Measurements from ENCODE around the gene ADAMTS17.

ADAMTS17 gene

DNA sequence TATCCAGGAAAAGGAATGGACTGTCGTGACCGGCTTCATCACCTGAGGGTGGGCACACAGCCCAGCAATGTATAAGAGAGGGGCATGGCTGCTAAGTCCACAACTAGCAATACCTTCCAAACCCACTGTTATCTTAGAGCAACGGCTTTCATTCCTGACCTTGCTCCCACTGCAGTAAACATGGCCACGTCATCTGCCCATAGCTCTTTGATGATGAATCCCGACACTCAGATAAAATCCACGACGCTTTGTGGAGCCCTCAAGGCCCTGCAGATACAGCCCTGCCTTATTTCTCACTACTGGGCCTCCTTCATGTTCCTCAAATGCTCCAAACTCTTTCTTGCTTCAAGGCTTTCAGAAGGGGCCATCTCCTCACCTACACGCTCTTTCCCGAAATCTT is 114.0 kb downstream of the ADAMTS17 start:
- no peak for DNase-seq

DNA sequence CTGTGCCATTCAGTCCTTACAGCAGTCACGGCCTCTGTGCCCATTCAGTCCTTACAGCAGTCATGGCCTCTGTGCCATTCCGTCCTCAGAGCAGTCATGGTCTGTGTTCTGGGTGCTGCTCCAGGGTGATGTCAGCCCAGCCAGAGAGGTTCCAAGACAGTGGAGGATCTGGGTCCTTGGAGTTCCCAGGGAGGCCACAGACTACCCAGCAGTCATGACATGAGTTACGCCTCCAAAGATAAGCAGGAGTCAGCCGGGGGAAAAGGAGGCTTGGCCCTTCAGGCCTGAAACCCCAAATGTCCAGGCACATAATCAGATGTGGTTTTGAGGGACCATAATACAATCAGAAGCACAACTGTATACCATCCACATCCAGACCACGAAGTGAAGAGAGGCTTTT is 115.7 kb downstream of the ADAMTS17 start:
- no peak for DNase-seq

DNA sequence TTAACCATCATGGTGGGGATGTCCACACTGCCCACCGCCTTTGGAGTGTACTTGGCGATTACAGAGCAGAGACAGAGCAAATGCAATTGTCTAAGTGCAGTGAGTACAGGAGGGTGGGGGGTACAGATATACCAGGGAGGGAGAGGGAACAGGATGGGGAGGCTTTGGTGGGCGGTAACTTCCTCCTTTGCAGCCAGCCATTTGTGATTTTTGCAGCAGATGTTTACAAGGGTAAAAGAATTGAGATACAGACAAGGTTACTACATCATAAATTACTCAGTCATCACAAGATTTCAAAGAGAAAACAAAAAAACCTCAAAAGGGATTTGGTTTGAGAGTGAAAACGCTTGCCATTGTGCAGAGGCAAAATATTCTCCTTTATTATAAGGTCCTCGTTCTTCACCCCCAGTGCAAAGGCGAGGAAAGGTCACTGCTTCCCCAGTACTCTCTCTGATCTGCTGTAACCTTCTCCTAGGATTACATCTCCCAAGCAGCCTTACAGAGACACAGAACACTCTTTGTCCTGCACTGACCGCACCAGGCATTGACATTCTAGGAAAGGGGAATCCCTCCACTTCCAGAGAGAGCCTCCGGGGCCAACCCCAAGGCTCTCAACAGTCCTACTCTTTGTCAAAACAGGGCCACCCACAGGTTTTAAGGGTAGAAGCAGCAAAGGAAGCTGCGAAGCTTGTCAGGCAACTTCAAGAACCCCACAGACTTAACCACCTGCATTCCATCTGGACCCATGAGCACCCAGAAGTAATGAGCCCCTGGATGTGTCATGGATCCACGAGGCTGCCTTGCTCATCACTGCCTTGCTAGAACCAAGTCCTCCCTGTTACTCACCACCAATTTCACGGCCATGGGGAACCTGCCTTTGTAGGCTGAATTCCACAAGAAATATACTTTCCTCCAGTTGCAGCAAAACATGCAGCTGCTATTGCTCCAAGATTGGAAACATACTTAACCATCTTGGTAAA is 117.3 kb downstream of the ADAMTS17 start:
- DNase-seq = peak in 2 of 58 donors; percentile 13 to 35

DNA sequence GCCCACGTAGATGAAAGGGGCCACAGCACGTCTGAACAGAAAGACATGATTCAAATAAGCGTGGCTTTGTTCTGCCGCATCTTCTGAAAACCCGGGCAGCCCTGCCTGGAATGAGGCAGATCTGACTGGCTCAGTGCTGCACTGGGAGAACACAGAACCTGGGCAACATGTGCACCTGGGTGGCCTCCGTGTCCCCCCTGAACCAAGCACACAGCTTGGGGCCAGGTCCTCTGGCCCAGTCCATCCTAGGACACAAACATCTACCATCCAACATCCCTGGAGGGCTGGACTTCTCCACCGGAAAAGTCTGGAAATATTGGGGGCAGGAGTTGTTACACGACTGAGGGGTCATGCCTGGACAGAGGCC is 119.4 kb downstream of the ADAMTS17 start:
- DNase-seq = peak in 1 of 58 donors; percentile 8

DNA sequence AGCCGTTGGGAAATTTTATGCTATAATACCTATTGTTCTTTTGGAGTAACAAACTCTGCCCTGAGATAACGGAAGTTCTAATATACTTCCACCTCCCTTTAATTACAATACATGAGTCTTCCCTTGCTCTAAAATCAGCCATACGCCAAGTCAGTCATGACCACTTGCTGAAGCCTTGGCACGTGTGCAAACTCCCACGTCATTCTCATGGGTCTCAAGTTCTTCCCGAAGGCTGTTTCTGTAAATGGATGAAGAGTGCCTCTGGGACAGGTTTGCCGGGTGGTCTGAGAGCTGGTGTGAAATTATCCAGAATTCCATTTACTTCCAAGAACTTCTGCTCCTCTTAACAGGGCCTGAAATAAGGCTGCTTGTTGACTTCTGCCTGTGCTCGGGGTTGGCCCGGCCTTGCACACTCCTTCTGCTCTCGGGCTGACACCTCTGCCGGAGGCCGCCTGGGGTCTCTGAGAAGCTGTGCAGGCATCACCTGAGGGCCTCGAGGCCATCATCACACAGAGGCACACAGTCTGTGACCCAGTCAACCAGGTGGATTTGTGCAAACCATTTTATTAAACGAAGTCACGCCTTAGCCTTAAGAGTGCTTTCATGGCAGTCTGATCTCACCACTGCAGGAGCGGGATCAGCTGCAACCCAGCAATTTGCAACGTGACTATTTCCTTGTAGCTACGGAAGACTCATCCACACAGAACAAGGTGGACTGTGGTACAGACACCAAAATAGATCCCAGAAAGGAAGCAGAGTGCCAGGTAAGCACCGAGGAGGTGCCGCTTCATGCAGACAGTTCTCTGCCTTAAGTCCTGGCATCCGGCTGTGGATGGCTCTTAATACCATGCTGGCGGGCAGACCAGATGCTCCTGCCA is 120.1 kb downstream of the ADAMTS17 start:
- no peak for DNase-seq

DNA sequence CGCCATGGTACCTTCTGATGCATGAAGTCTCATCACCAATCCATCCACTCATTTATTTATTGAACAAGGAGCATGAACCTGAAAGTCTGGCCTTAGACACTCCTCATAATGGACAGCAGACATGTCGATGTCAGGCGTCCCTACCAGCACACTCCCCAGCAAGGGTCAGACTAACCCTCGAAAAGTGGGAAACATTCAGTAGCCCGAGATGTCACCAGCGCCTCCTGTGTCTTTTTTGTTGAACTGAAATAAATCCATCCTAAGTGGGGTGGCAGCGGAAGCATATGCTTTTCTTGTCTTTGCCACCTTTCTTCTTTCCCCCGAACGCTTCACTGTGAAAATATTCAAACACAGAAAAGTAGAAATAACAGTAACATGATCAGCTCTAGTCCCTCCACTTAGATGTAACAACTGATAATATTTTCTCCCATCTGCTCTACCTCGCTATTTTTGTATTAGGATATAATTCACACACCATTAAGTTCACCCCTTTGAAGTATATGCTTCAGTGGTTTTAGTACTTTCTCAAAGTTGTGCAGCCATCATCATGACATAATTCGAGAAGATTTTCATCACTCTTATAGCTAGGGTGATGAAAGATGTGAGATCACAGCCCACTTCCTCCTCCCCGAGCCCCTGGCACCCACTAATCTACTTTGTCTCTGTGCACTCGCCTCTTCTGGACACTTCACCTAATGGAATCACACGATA is 121.6 kb downstream of the ADAMTS17 start:
- DNase-seq = no peak

DNA sequence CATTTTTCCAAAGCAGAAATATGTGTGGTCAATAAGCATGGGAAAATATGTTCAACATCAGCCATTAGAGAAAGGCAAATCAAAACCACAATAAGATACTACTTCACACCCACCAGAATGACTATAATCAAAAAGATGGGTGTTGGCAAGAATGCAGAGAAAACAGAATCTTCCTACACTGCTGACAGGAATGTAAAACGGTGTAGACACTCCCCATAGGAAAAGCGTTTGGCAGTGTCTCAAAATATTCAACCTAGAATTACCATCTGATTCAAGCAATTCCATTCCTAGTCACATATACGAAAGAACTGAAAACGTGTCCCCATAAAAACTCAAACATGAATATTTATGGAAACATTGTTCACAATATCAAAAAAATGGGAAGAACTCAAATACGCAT is 123.3 kb downstream of the ADAMTS17 start:
- peak in 1 of 58 donors; percentile 5 for DNase-seq

DNA sequence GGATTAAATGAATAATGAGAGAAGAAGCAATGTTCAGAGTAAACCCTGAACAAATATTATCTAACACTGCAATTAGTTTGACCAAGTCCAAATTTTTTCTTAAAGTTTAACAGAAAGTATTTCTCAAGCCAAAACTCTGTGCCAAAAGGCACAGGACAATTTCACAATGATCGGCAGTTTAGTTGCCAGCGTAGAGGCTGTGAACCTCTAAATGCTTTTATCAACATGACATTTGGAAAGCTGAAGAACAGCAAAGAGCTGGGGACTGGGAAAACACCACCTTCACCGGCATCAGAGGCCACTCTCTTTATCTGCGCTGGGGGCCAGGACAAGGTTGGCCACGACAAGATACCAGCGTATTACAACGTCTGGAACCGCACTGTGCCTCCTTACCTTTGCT is 125.6 kb downstream of the ADAMTS17 start:
- no peak for DNase-seq

DNA sequence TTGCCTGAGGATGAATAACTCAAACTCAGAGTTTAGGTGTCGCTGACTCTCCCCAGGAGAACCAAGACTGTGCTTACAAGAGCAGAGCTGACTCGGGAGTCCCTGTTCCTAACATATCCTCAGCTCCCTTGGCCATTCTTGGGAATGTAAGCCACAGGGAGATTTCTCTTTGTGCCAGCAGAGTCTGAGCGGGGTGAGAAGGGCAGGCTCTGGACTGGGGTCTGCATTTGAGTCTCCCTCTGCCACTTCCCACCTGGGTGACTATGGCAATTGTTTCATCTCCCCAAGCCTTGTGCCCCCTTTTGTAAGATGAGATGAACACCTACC is 126.0 kb downstream of the ADAMTS17 start:
- DNase-seq = no peak

DNA sequence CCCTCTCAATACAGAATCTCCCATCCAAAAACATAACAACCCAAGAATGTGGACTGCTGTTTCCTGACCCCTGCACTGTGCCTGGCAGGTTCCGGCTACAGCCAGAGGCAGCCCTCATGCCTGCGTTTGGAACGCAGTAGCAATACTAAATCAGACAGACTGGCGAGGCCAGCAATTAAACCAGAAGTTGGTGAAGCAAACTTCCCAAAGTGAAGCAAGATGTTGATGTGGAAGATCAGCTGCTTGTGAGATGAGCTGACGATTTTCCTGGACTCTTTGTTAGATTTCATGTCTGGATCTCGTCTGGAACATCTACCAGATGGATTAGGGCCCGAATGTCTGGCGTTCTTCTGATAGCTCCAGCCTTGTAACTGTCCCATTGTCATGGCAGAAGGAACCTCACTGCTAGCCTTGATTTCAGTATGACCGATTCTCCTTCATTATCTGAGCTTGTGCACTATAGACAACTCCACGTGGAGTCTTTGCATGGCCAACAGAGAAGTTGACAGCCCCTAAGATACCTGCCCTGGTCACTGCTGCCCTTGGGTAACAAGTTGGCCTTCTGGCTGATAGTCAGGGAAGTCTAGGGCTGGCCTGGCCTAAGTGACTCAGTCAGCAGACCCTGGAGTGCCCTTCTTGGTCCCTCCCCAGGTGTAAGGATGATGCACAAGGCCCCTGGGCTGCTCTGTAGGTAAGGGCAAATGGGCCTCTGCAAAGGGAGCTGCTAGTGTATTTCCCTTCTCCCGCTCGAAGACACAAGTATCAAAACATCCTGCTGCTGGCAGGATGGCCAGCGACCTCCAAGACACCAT is 126.5 kb downstream of the ADAMTS17 start:
- no peak for DNase-seq

DNA sequence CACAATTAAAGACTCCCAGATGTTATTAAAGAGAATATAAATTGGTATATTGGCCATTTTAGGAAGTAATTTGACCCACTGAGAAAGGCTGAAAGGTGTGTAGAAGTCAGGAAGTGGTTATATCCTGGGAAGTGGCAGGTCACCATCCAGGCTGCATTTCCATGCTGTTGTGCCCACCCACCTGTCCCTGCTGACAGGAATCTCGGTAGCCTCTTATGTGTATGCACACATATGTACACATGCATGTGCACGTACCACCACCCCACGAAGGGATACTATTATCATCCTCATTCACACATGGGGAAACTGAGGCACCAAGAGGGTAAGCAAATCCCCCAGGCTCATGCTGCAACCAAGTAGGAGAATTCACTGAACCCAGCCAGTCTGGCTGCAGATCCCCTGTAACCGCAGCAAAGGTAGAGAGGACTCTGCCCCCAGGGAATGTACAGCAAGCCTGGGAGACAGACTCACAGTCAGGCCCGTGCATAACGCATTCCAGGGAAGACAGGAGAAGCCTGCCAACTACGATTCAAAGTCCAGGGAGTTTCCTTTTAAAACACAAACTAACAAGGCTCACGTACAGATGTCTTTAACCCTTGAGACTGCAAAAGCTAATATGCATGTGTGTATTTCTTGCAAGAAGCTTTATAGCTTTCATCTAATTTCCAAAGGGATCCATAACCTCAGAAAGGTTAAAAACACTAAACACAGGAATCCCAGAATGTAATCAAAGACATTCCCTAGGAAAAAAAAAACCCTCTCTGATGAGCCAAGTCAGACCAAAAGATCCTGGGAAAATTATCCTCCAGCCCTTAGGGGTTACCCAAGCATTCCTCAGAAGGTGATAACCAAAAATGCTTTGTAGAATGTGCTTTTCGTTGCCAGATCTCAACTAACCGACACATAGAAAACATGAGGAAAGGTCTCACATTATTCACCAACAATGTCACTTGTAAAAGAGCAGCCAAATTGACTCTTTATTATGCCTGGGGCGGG is 129.6 kb downstream of the ADAMTS17 start:
- DNase-seq = no peak

DNA sequence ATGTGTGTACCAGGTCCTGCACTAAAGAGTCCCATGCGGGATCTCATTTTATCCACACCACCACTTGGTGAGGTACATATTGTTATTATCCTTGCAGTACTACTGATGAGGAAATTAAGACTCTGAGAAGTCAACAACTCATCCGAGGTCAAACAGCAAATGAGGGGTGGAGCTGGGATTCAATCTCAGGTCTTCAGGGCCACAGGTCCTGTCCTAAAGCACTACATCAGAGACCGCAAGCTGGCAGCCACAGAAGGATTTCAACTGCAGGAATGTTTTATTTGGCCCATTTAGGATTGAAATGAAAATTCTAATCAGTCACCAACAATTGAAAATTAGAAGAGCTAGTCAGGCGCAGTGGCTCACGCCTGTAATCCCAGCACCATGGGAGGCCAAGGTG is 131.4 kb downstream of the ADAMTS17 start:
- no peak for DNase-seq

DNA sequence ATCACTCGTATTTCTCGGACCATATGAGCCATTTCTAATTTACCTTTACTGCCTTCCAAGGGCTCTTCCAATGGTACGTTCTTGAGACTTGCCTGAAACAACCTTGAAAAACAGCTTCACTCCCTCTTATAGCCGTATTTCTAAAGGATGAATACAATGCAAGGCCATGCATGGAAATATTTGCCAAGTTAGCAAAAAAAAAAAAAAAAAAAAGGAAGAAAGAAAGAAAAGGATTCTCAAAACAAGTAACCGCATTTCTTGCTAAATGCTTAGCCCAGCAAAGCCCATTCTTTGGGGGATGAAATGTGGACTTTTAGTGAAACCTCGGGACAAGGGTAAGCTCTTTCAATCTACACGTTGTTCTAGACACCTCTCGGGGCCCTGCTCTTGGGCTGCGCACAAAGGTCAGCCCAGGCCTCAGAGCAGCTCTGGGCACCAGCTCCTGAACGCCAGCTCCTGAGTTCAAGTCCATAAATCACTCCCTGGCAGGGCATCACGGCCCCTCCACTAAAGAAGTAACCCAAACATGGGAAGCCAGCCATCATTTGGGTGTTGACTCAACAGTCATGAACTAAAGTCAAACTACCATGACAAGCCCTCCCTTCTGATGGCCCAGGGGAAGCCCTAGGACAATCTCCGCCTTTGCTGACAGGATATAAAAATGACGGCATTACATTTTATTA is 132.7 kb downstream of the ADAMTS17 start:
- DNase-seq = no peak

DNA sequence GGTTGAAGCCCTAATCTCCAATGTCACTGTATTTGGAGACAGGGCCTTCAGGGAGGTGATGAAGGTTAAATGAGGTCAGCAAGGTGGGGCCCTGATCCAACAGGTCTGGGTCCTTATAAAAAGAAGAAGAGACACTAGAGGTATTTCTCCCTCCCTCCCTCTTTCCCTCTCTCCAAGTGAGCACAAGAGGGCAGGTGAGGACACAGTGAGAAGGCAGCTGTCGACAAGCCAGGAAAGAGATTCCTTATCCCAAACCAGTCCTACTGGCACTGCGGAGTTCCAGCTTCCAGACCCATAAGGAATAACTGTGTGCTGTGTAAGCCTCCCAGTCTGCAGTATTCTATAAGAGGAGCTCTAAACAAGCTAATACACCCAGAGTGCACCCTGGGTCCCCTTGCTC is 134.7 kb downstream of the ADAMTS17 start:
- no peak for DNase-seq

DNA sequence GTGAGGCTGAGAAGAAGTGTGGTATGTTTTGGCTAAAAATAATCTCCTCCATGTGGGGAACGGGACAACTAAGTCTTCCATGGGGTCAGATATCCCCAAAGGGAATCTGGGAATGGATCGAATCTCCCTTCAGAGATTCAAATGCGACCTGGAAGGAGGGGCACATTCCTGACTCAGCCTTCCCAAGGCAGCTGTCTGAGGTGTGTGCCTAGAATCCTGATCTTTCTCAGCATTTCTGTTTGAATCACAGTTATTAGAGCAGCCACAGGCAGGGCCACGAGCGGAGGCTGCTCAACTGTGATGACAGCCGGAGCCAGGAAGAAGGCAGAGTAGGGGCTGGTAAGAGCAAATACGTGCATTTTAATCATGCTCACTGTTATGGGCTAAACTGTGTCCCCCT is 135.1 kb downstream of the ADAMTS17 start:
- peak in 1 of 58 donors; percentile 1 for DNase-seq

DNA sequence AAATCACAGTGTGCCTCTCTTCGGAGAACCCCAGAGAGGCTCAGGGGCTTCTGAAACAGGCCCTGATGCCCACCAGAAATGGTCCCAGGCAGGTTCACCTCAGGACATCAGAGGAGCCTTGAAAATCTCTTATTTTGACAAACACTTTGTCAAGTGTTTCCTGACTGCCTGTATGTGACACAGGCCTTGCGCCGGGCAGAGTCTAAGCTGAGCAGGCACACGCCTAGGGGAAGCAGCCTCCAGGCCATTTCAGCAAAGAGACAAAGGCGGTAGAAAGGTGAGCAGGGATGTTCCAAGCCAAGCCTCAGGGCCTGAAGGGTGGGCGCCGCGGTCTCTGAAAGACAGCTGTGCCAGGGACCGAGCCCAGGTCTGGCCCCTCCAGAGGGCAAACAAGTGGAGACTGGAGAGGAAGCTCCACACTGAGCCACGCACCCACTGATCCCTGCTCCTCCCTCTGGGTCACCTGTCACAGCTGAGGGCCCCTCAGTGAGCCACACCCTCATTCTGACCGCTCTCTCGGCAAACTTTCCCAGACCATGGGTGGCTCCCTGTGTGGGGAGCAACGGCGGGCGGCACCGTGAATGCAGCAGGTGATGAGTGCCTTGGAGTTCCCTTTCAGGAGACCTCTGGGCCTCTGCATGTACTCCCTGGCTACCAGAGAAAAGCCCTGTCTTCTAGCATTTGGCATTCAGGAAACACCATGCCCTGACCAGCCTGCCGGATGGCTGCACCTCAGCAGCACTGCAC is 136.1 kb downstream of the ADAMTS17 start:
- no peak for DNase-seq

DNA sequence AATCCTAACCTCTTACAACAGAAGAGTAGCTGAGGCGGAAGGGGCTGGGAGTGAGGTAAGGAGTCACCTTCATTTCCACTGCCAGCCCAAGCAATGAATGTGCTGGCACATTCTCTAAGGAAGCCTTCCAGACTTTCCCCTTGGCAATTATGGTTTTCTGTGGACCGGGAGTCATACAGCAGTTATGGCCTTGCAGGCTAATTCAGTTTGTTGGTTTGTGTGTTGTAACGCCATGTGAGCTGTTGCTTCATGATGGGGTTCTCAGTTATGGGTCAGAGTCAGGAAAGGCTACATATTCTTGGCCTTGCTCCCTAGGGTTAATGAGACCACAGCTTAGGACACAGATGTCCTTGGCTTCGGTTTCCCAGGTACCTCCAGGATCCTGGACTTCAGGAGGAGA is 137.0 kb downstream of the ADAMTS17 start:
- no peak for DNase-seq

DNA sequence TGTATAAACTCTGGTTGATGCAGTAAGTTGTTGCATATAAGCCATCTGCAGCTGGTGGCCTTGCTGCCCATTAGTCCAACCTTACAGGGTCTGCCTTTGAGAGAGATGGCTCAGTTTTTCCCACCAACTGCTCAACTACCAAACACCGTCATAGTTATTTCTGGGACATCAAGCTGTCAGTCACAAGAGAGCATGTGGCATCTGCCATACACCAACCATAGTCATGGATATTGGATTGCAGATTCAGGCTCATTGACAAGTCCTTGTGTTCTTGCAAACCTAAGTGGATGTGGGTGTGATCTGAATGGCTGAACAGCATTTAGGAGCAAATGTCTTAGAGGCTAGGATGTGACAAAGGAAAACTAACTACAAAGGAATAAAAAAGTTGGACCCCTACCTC is 137.6 kb downstream of the ADAMTS17 start:
- no peak for DNase-seq
